LNCaP clone FGC (cell line): Measurements from ENCODE around the gene FAM171A2.
A peak's percentile ranks its signal among the peaks of the same experiment; 100 is the strongest.

Experiments used
- DNase-seq: peaks from one replicate; pipeline ENCODE4 v3.0.0-alpha.2; 2011; ENCODE audit warnings: low read depth
- H3K4me3 ChIP-seq: 2 replicates; pipeline ENCODE4 v1.5.1; 2011; ENCODE audit warnings: mild to moderate bottlenecking, low read depth, low read length, control low read depth
- CTCF ChIP-seq: IDR thresholded peaks from 2 replicates; pipeline ENCODE4 v1.5.1; 2012; ENCODE audit warnings: mild to moderate bottlenecking; ENCODE audit not compliant: control insufficient read depth, insufficient read depth; ENCODE audit errors: extremely low read depth

FAM171A2 gene

GRCh38 chr17:44321246-44322120 is 42.2 kb downstream of the FAM171A2 start:
- no peak for TF ChIP-seq CTCF
- no peak for DNase-seq
- H3K4me3 ChIP-seq = no peak overlapping the region

DNA sequence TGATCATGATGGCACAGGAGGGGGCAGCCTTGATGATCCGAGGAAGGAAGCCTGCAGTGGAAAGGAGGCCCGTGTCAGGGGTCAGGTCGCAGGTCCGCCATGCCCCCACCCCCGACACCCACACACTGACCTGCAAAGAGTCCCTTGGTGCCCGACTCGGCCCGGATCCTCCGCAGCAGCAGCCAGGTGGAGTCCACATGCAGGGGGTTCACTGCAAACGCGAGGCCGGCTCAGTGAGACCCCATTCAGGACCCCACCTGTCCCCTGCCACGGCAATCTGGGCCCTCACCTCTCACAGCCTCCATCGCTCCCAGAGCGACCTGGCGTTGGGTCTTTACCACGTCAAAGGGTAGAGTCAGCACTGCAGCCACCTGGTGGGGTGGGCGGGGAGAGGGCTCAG is 43.6 kb downstream of the FAM171A2 start:
- DNase-seq = no peak
- H3K4me3 ChIP-seq = no peak overlapping the region
- TF ChIP-seq CTCF = no peak

DNA sequence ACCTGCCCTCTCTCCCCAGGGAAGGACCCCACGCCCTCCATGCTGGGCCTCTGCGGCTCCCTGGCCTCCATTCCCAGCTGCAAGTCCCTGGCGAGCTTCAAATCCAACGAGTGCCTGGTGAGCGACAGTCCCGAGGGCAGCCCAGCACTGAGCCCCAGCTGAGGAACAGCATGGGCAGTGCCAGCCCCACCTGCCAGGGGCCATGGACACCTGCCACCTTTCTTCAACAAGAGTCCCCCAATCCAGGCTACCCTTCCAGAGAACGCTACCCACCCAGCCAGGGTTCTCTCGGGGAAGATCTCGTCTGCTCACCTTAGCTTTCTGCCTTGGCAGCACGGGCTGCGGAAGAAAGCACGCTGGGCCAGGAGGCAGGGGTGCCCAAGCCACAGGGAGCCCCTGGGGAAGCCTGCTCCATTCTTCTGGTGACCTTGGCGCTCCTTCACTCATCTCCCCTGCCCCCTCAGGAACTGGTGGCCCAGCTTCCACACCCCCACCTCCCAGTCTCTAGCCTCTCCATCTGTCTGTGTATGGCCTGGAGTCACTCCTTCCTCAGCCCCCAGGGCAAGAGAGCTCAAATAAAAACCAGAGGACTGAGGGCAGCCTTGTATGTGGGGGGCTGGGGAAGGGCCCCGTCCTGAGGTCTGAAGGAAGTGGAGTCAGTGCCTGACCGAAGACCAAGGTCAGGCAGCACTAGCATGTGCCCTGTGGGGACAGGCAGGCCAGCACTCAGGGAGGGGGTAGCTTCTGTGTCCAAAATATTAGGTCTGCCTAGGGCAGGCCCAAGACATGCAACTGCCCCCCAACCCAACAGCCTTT is 45.4 kb downstream of the FAM171A2 start:
- no peak for TF ChIP-seq CTCF
- no peak for DNase-seq
- H3K4me3 ChIP-seq = no peak overlapping the region

- TF ChIP-seq CTCF = no peak
- no peak overlapping the region for H3K4me3 ChIP-seq
- DNase-seq = no peak
Measured at GRCh38 chr17:44317545-44317944, 46.1 kb downstream of the FAM171A2 start.

DNA sequence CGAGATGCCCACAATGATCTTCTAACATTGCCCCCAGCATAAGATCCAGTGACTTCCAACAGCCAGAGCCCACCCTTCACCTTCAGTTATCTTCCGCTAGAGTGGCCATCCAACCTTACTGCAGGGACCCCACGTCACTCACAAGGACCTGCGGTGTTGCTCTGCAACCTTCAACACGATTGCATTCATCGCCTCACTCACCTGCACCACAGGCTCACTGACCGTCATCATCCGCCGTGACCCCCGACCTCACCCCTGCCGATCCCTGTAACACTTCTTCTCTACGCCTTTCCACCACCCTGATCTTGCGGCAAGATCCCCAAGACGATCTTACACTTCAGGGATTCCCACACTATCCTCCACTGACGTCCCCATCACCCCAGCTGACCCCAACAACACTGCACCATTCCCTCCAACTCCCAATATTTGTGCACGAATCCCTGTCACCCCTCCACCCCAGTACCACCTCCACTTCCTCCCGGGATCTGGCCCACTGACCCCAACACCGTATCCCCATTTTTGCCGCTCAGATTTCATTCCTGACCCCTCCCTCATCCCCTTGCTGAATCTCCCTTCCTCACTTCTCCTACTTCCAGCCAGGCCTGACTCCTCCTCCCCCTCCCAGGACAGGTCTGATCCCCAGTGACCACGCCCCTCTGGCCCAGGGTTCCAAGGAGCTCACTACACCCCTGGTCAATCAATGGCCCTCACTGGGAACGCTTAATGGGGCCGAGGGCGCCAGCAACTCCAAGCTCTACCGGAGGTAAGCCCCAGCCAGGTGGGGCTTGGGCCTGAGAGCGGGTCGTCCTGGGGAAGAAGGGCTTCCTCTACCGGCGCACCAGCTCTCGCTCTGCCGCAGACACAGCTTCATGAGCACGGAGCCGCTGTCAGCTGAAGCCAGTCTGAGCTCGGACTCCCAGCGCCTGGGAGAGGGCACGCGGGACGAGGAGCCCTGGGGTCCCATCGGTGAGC is 47.6 kb downstream of the FAM171A2 start:
- no peak for TF ChIP-seq CTCF
- H3K4me3 ChIP-seq = peak overlapping the region; percentile 48
- no peak for DNase-seq
